K562 (cell line): Measurements from ENCODE around the gene C3. TPM values are rescaled to one million over a fixed set of nuclear protein-coding genes. Genes with fewer than 3 reads are reported as not detected.

Source experiments
- CHCHD3 ChIP-seq: fragments of 250-450 bp; sonication (Bioruptor Pico); IDR thresholded peaks from 2 replicates; pipeline ENCODE4 v2.1.2; 2022; ENCODE audit warnings: mild to moderate bottlenecking
- ETV6 ChIP-seq, 3 experiments: fragments of 150-350 bp in 1 of 3; sonication (generic) in 1 of 3; formaldehyde crosslinking in 1 of 3; IDR thresholded peaks; 2 replicates each; pipeline versions ENCODE4 v1.6.1 to v1.8.0; 2014 to 2022; ENCODE audit warnings: borderline replicate concordance in 2 of 3, low read depth in 2 of 3, antibody characterized with exemption in 1 of 3, low read length in 1 of 3, mild to moderate bottlenecking in 1 of 3, missing genetic modification reagents in 1 of 3
- KHSRP ChIP-seq: fragments of 450-650 bp; IDR thresholded peaks from 2 replicates; pipeline ENCODE4 v1.6.1; 2017
- MAZ ChIP-seq, 2 experiments: fragments of 450-650 bp in 1 of 2; sonication (generic) in 1 of 2; formaldehyde crosslinking; IDR thresholded peaks in 1 of 2; conservative IDR thresholded peaks in 1 of 2; 2 replicates each; pipeline versions ENCODE4 v1.4.0 to v1.5.0; 2020; ENCODE audit warnings: mild to moderate bottlenecking in 1 of 2, missing genetic modification reagents in 1 of 2
- RB1 ChIP-seq: fragments of 450-650 bp; IDR thresholded peaks from 2 replicates; pipeline ENCODE4 v1.6.1; 2017; ENCODE audit warnings: low read depth, mild to moderate bottlenecking
- ZNF41 ChIP-seq: fragments of 250-450 bp; sonication (Bioruptor Pico); conservative IDR thresholded peaks from 2 replicates; pipeline ENCODE4 v1.4.0; 2020; ENCODE audit warnings: mild to moderate bottlenecking
- ZNF445 ChIP-seq: fragments of 250-450 bp; sonication (Bioruptor Pico); IDR thresholded peaks from 2 replicates; pipeline ENCODE4 v1.4.0; 2020; ENCODE audit warnings: low read depth, mild to moderate bottlenecking, moderate library complexity
- polyA plus RNA-seq, 8 experiments: library from polyadenylated mRNA; depleted of rRNA in 4 of 8; stranded (reverse) in 5 of 8; unstranded in 3 of 8; fragments of >200 nt; fragmentation: Nextera tagmentation in 2 of 8; fragmentation: Illumina TruSeq in 1 of 8; extraction: Ambion mirVana in 2 of 8; extraction: Trizol in 1 of 8; gene quantifications; 2 replicates each; pipeline versions ENCODE4 v1.2.1 to v1.2.3, GENCODE V29; 2011 to 2014; ENCODE audit warnings: inconsistent platforms in 1 of 8, missing spikeins in 1 of 8
- total RNA-seq, 7 experiments: library from RNA; depleted of rRNA in 6 of 7; stranded (reverse); fragments of >200 nt in 6 of 7; fragmentation: Illumina TruSeq in 2 of 7; extraction: Trizol in 2 of 7; gene quantifications; 2 replicates each; pipeline versions ENCODE4 v1.2.1 to v1.2.3, GENCODE V29; 2011 to 2021; ENCODE audit warnings: low replicate concordance in 1 of 7
- TF ChIP-seq, protein P1 (sequence below): IDR thresholded peaks from 2 replicates; pipeline ENCODE4 v1.6.1; 2012; ENCODE audit warnings: low read depth, low read length, improper control_type of control experiment, borderline replicate concordance
- TF ChIP-seq, protein P2 (sequence below): fragments of 250-450 bp; sonication (Bioruptor Pico); IDR thresholded peaks from 2 replicates; pipeline ENCODE4 v1.8.0; 2022; ENCODE audit warnings: moderate library complexity, mild to moderate bottlenecking, inconsistent platforms
- TF ChIP-seq, protein P3 (sequence below): fragments of 450-650 bp; formaldehyde crosslinking; IDR thresholded peaks from 2 replicates; pipeline ENCODE4 v1.4.0; 2022; ENCODE audit warnings: missing genetic modification characterization
- TF ChIP-seq, protein P4 (sequence below): sonication (generic); formaldehyde crosslinking; IDR thresholded peaks from 2 replicates; pipeline ENCODE4 v1.8.0; 2022; ENCODE audit warnings: missing genetic modification reagents, mild to moderate bottlenecking, borderline replicate concordance

The C3 gene
- total and polyA plus RNA-seq, 9 of the 15 experiments (the other 6 are each of a cell fraction or from before 2014, with no cell fraction given) = 0.59 to 10.6 (median 2.2) TPM

DNA sequence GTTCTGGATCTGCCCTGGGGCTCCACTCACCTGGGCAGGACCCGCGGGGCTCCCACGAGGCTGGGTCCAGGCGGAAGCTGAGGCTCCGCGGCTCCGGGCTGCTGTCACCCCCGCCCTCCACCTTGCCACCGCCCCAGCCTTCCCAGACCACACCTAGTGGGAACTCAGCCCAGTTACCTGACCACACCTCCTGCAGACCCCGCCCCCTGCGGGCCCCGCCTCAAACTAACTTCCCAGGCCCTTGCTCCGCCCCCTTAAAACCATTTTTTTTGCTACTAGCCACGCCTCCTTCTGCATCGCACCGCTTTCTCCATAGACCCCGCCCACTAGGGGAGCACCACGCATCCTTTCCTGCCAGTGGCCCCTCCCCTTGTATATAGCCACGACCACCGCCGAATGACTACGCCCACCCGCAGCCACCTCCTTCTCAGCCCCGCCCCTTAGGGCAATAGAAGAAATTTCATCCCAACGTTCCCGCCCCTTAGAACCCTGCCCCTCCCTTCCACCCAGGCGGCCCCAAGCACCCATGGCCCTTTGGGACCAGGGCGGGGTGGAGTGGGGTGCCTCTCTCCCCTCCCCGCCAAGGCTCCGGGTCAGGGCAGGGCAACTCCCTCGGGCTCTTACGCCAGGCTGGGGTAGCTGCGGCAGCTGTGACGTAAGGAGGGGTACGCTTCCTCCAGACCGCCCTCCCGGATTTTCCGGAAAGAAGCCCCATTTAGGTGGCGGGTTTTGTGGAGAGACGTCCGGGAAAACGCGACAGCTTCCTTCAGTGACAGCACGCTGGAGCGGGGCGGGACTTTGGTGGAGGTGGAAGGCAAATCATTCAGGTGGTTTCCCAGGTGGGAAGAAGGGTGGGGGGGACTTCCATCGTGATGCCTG, 47.1 kb upstream of the C3 start, which contains the start of gene SH2D3A (continued):
- TF ChIP-seq, protein P1, sequence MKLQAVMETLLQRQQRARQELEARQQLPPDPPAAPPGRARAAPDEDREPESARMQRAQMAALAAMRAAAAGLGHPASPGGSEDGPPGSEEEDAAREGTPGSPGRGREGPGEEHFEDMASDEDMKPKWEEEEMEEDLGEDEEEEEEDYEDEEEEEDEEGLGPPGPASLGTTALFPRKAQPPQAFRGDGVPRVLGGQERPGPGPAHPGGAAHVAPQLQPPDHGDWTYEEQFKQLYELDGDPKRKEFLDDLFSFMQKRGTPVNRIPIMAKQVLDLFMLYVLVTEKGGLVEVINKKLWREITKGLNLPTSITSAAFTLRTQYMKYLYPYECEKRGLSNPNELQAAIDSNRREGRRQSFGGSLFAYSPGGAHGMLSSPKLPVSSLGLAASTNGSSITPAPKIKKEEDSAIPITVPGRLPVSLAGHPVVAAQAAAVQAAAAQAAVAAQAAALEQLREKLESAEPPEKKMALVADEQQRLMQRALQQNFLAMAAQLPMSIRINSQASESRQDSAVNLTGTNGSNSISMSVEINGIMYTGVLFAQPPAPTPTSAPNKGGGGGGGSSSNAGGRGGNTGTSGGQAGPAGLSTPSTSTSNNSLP = no peak
- TF ChIP-seq MAZ (CRISPR knock-in tag; conservative IDR thresholded peaks at IDR 0.05 in 1 of 2, IDR thresholded peaks at IDR 0.05 in 1 of 2) (peak; percentile 40 to 78; a peak in 3 of 4 replicates), RB1 (0 out of 2 replicates have a peak, but pooled peaks have one; percentile 32), ZNF445 (CRISPR knock-in tag) (no peak), KHSRP (no peak), CHCHD3 (no peak), ZNF41 (no peak), ETV6 (IDR thresholded peaks at IDR 0.05; ENCODE audit: borderline replicate concordance in 1 of 2, low read depth in 2 of 2, low read length in 1 of 2) (no peak), ETV6 (CRISPR knock-in tag; IDR thresholded peaks at IDR 0.05; ENCODE audit: borderline replicate concordance) (no peak)
- TF ChIP-seq, protein P2, sequence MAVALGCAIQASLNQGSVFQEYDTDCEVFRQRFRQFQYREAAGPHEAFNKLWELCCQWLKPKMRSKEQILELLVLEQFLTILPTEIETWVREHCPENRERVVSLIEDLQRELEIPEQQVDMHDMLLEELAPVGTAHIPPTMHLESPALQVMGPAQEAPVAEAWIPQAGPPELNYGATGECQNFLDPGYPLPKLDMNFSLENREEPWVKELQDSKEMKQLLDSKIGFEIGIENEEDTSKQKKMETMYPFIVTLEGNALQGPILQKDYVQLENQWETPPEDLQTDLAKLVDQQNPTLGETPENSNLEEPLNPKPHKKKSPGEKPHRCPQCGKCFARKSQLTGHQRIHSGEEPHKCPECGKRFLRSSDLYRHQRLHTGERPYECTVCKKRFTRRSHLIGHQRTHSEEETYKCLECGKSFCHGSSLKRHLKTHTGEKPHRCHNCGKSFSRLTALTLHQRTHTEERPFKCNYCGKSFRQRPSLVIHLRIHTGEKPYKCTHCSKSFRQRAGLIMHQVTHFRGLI (CRISPR knock-in tag) = no peak
- TF ChIP-seq, protein P3, sequence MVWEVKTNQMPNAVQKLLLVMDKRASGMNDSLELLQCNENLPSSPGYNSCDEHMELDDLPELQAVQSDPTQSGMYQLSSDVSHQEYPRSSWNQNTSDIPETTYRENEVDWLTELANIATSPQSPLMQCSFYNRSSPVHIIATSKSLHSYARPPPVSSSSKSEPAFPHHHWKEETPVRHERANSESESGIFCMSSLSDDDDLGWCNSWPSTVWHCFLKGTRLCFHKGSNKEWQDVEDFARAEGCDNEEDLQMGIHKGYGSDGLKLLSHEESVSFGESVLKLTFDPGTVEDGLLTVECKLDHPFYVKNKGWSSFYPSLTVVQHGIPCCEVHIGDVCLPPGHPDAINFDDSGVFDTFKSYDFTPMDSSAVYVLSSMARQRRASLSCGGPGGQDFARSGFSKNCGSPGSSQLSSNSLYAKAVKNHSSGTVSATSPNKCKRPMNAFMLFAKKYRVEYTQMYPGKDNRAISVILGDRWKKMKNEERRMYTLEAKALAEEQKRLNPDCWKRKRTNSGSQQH = no peak
- TF ChIP-seq, protein P4, sequence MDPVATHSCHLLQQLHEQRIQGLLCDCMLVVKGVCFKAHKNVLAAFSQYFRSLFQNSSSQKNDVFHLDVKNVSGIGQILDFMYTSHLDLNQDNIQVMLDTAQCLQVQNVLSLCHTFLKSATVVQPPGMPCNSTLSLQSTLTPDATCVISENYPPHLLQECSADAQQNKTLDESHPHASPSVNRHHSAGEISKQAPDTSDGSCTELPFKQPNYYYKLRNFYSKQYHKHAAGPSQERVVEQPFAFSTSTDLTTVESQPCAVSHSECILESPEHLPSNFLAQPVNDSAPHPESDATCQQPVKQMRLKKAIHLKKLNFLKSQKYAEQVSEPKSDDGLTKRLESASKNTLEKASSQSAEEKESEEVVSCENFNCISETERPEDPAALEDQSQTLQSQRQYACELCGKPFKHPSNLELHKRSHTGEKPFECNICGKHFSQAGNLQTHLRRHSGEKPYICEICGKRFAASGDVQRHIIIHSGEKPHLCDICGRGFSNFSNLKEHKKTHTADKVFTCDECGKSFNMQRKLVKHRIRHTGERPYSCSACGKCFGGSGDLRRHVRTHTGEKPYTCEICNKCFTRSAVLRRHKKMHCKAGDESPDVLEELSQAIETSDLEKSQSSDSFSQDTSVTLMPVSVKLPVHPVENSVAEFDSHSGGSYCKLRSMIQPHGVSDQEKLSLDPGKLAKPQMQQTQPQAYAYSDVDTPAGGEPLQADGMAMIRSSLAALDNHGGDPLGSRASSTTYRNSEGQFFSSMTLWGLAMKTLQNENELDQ (CRISPR knock-in tag) = no peak
